HepG2 (cell line): ENCODE results near the gene SOX5. TPM values are rescaled to one million over a fixed set of nuclear protein-coding genes. Genes with fewer than 3 reads are reported as not detected.

Experiments used
- ATAC-seq: fragments of 200-7000 bp; cut with Tn5 transposase; 3 replicates; pipeline ENCODE4 v1.9.1; 2020; ENCODE audit warnings: mild to moderate bottlenecking, moderate library complexity
- BruUV-seq: library from RNA; stranded (reverse); fragments of 400-500 nt; replicated peaks from 2 replicates; lab custom pipeline; 2021; lab: Mats Ljungman, UMichigan
- CTCF ChIA-PET: fragments of 300-600 bp; formaldehyde crosslinking; extraction: SDS; loops from one replicate; lab custom pipeline; 2021; ENCODE audit warnings: low total read pairs, inconsistent platforms, low intra/inter-chr PET ratio; lab: Yijun Ruan, JAX
- POLR2A ChIA-PET: fragments of 350-600 bp; sonication (Branson Sonifier 250); formaldehyde crosslinking; loops from one replicate; lab custom pipeline; 2020; ENCODE audit warnings: antibody characterized with exemption, inconsistent platforms; lab: Yijun Ruan, JAX
- DNase-seq: peaks from one replicate; pipeline ENCODE4 v3.0.0-alpha.2; 2015; ENCODE audit warnings: low spot score
- FAIRE-seq: peaks from 3 replicates; lab custom pipeline; 2011; peaks lifted over from hg19 to GRCh38; lab: Jason Lieb, UNC
- H2AFZ ChIP-seq: one replicate; pipeline ENCODE4 v1.6.1; 2011; ENCODE audit warnings: low read length, inconsistent platforms
- H3K27ac ChIP-seq: fragments of 300-600 bp; 3 replicates; pipeline ENCODE4 v1.8.0; 2011; ENCODE audit warnings: mixed run types, mild to moderate bottlenecking, mixed read lengths, low read length, inconsistent platforms; ENCODE audit not compliant: insufficient read depth; ENCODE audit errors: extremely low read length
- H3K27me3 ChIP-seq, 2 experiments: fragments of 200-600 bp in 1 of 2; 2 replicates in 1 of 2; 3 replicates in 1 of 2; pipeline versions ENCODE4 v1.6.0 to v1.8.0; 2011; ENCODE audit warnings: low read length in 2 of 2, mild to moderate bottlenecking in 2 of 2, moderate library complexity in 2 of 2, inconsistent platforms in 1 of 2; ENCODE audit not compliant: insufficient read depth in 2 of 2, control insufficient read depth in 1 of 2
- H3K36me3 ChIP-seq, 2 experiments: fragments of 200-600 bp in 1 of 2; replicated peaks in 1 of 2; 2 replicates in 1 of 2; 3 replicates in 1 of 2; pipeline versions ENCODE4 v1.5.1 to v1.8.0; 2011; ENCODE audit warnings: low read length in 2 of 2, inconsistent platforms in 1 of 2; ENCODE audit not compliant: insufficient read depth in 2 of 2, control insufficient read depth in 1 of 2
- H3K4me1 ChIP-seq: 2 replicates; pipeline ENCODE4 v1.5.1; 2012; ENCODE audit warnings: low read length, inconsistent platforms; ENCODE audit not compliant: insufficient read depth
- H3K4me2 ChIP-seq: 2 replicates; pipeline ENCODE4 v1.6.0; 2011; ENCODE audit warnings: low read depth, low read length, inconsistent platforms
- H3K4me3 ChIP-seq, 3 experiments: fragments of 200-600 bp in 1 of 3; sonication (generic), shearing (Covaris generic) in 1 of 3; replicated peaks in 1 of 3; 2 replicates each; pipeline ENCODE4 v1.5.1; 2011 to 2016; ENCODE audit warnings: low read length in 3 of 3, inconsistent platforms in 2 of 3, low read depth in 2 of 3, mild to moderate bottlenecking in 2 of 3, control low read depth in 1 of 3, mixed read lengths in 1 of 3; ENCODE audit not compliant: insufficient read depth in 1 of 3
- H3K79me2 ChIP-seq: one replicate; pipeline ENCODE4 v1.6.1; 2011; ENCODE audit warnings: low read length, inconsistent platforms; ENCODE audit not compliant: insufficient read depth
- H3K9ac ChIP-seq: 2 replicates; pipeline ENCODE4 v1.6.0; 2011; ENCODE audit warnings: mild to moderate bottlenecking, low read depth, low read length, inconsistent platforms; ENCODE audit not compliant: insufficient read depth
- H3K9me3 ChIP-seq: 2 replicates; pipeline ENCODE4 v1.5.1; 2012; ENCODE audit warnings: mild to moderate bottlenecking, low read length
- H4K20me1 ChIP-seq: 2 replicates; pipeline ENCODE4 v1.6.0; 2011; ENCODE audit warnings: inconsistent platforms, mild to moderate bottlenecking, low read length, moderate library complexity; ENCODE audit not compliant: insufficient read depth
- BCL3 ChIP-seq: sonication (generic); formaldehyde crosslinking; IDR thresholded peaks from 2 replicates; pipeline ENCODE4 v1.5.1; 2020; ENCODE audit warnings: mild to moderate bottlenecking, missing genetic modification reagents, moderate library complexity
- EEA1 ChIP-seq: sonication (generic); formaldehyde crosslinking; IDR thresholded peaks from 2 replicates; pipeline ENCODE4 v1.5.1; 2020; ENCODE audit warnings: mild to moderate bottlenecking, missing genetic modification reagents, borderline replicate concordance
- GMEB1 ChIP-seq: sonication (generic); formaldehyde crosslinking; IDR thresholded peaks from 2 replicates; pipeline ENCODE4 v1.5.1; 2020; ENCODE audit warnings: missing genetic modification reagents, mild to moderate bottlenecking, borderline replicate concordance
- MAF1 ChIP-seq: sonication (generic); formaldehyde crosslinking; IDR thresholded peaks from 2 replicates; pipeline ENCODE4 v1.5.0; 2020; ENCODE audit warnings: missing genetic modification reagents, borderline replicate concordance
- MAZ ChIP-seq, 2 experiments: sonication (generic) in 1 of 2; formaldehyde crosslinking in 1 of 2; IDR thresholded peaks; 2 replicates each; pipeline versions ENCODE4 v1.5.0 to v1.6.1; 2012 to 2020; ENCODE audit warnings: low read depth in 2 of 2, mild to moderate bottlenecking in 2 of 2, borderline replicate concordance in 1 of 2, improper control_type of control experiment in 1 of 2, low read length in 1 of 2, missing genetic modification reagents in 1 of 2, moderate library complexity in 1 of 2
- PCBP2 ChIP-seq: fragments of 200-400 bp; formaldehyde crosslinking; optimal IDR thresholded peaks from 2 replicates; pipeline ENCODE3; 2018; ENCODE audit warnings: low read length, low read depth; ENCODE audit not compliant: poor library complexity, severe bottlenecking
- POLR2AphosphoS2 ChIP-seq: IDR thresholded peaks from 2 replicates; pipeline ENCODE4 v1.6.1; 2011; ENCODE audit warnings: low read depth, low read length, improper control_type of control experiment
- PRDM4 ChIP-seq: sonication (generic); formaldehyde crosslinking; IDR thresholded peaks from 2 replicates; pipeline ENCODE4 v1.9.0; 2021; ENCODE audit warnings: missing genetic modification reagents, borderline replicate concordance
- REPIN1 ChIP-seq: sonication (generic); formaldehyde crosslinking; IDR thresholded peaks from 2 replicates; pipeline ENCODE4 v1.8.0; 2022; ENCODE audit warnings: missing genetic modification reagents, low read depth, mild to moderate bottlenecking, borderline replicate concordance
- STAT6 ChIP-seq: sonication (generic); formaldehyde crosslinking; IDR thresholded peaks from 2 replicates; pipeline ENCODE4 v1.4.0; 2020; ENCODE audit warnings: missing genetic modification reagents, mild to moderate bottlenecking, borderline replicate concordance
- THAP7 ChIP-seq: sonication (generic); formaldehyde crosslinking; IDR thresholded peaks from 2 replicates; pipeline ENCODE4 v1.8.1; 2023; ENCODE audit warnings: mild to moderate bottlenecking, missing genetic modification reagents
- ZBTB21 ChIP-seq: sonication (generic); formaldehyde crosslinking; IDR thresholded peaks from 2 replicates; pipeline ENCODE4 v1.4.0; 2020; ENCODE audit warnings: missing genetic modification reagents
- ZNF629 ChIP-seq: sonication (generic); formaldehyde crosslinking; conservative IDR thresholded peaks from 2 replicates; pipeline ENCODE4 v1.5.0; 2020; ENCODE audit warnings: missing genetic modification reagents
- WGBS: methylation state at CpG from one replicate; pipeline ENCODE4 v1.1.6; 2017; ENCODE audit warnings: low lambda C conversion rate; 5-methylcytosine and 5-hydroxymethylcytosine counted together
- in situ Hi-C: cut with HindIII; loops from 2 replicates; pipeline ENCODE4 v1.10.0; 2017; ENCODE audit warnings: low pct_unique_long_range_greater_than_20kb; ENCODE audit not compliant: extremely low pct_ligation_motif_present
- intact Hi-C: fragments of 100-400 bp; cut with micrococcal nuclease; formaldehyde crosslinking; loops from one replicate; pipeline ENCODE4 v1.10.0; 2022; ENCODE audit not compliant: unreplicated experiment
- polyA plus RNA-seq, 8 experiments: library from polyadenylated mRNA; depleted of rRNA in 3 of 8; stranded (reverse) in 7 of 8; unstranded in 1 of 8; fragments of >200 nt; fragmentation: Illumina TruSeq in 4 of 8; extraction: Trizol in 4 of 8; gene quantifications; 2 replicates each; pipeline versions ENCODE4 v1.2.1 to v1.2.3, GENCODE V29; 2011 to 2016; ENCODE audit warnings: low read depth in 4 of 8, missing spikeins in 1 of 8, mixed read lengths in 1 of 8; ENCODE audit not compliant: insufficient read depth in 1 of 8
- total RNA-seq, 5 experiments: library from RNA; depleted of rRNA; stranded (reverse); fragments of >200 nt; fragmentation: Illumina TruSeq; extraction: Trizol; gene quantifications; 2 replicates each; pipeline ENCODE4 v1.2.3, GENCODE V29; 2016; ENCODE audit warnings: low read depth in 1 of 5

Gene SOX5
- total and polyA plus RNA-seq, 2 of the 13 experiments (the other 11 are each of a cell fraction or from before 2014, with no cell fraction given) = 18.5 to 76.4 TPM

GRCh38 chr12:23550753-23551152 is 398.7 kb downstream of the SOX5 start:
- FAIRE-seq = no peak
- Histone ChIP-seq H3K27me3 (no peaks in the 10 kb centered on the region), H3K36me3 (peaks cover 5 to 18% of the 10 kb centered on the region in 2 experiments; a peak in 4 of 5 replicates), H3K79me2 (no peaks in the 10 kb centered on the region), H3K4me1 (peaks cover 8% of the 10 kb centered on the region), H4K20me1 (no peaks in the 10 kb centered on the region), H3K4me2 (no peak overlapping the region), H2AFZ (no peak overlapping the region), H3K9ac (no peak overlapping the region), H3K27ac (no peak overlapping the region), H3K9me3 (no peaks in the 10 kb centered on the region), H3K4me3 (no peak overlapping the region)
- DNase-seq = peak; percentile 12
- peak; percentile 47; the same call in 1 of the 3 replicates for ATAC-seq
- in situ Hi-C loops = no loop called here
- intact Hi-C loops = no loop called here
- POLR2A ChIA-PET = no interaction called here
- CTCF ChIA-PET = no interaction called here
- no TSS peak for BruUV-seq
- 100% methylated on average over 2 of the region's 2 CpGs for WGBS
- TF ChIP-seq PCBP2 (no peak), MAZ (IDR thresholded peaks at IDR 0.05; ENCODE audit: borderline replicate concordance, low read depth, low read length) (no peak), MAZ (CRISPR knock-in tag; IDR thresholded peaks at IDR 0.05; ENCODE audit: low read depth) (no peak), GMEB1 (no peak), BCL3 (CRISPR knock-in tag) (no peak), STAT6 (CRISPR knock-in tag) (no peak), PRDM4 (CRISPR knock-in tag) (no peak), ZBTB21 (no peak), REPIN1 (CRISPR knock-in tag) (no peak), THAP7 (CRISPR knock-in tag) (no peak), EEA1 (CRISPR knock-in tag) (no peak), MAF1 (CRISPR knock-in tag) (no peak), POLR2AphosphoS2 (no peak), ZNF629 (CRISPR knock-in tag) (no peak)
